Stimulated activated CD8-positive, alpha-beta memory T cell treated with anti-CD3 and anti-CD28 coated beads, Interleukin-12 subunit alpha, Interleukin-12 subunit beta, amount 100 ng/mL, for 24 hours (primary cell): ENCODE data around the gene KRTAP21-2.
"Not testable (repeated sequence)": the region's sequence is repeated elsewhere in the genome, so short reads cannot be mapped to it uniquely, and the experiment has no call there.

Source experiments
- DNase-seq: peaks from one replicate; pipeline ENCODE4 v3.0.0-alpha.2; 2020; ENCODE audit errors: extremely low read depth

KRTAP21-2 gene

DNA sequence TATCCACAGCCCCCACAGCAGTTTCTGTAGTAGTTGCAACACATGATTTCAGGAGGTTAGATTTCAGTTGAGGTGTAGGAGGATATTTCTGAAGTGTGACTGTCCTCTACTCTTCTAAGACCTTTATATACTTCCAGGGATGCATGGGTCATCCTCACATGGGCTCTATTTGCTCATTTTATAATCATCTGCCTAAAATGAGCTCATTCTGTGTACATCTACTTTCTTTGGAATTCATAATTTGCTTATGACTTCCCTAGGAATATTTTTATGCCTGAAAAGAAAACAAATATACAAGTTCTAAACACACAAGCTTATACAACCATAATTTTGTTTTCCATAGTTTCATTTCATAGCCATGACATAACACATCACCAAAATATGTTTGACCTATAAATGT is at the start of gene KRTAP21-2:
TSS of gene KRTAP21-2 (minus strand) at position 101 of the 400 bp plus-strand sequence. CDS start at position 44, 57 bp downstream.
- no peak for DNase-seq

DNA sequence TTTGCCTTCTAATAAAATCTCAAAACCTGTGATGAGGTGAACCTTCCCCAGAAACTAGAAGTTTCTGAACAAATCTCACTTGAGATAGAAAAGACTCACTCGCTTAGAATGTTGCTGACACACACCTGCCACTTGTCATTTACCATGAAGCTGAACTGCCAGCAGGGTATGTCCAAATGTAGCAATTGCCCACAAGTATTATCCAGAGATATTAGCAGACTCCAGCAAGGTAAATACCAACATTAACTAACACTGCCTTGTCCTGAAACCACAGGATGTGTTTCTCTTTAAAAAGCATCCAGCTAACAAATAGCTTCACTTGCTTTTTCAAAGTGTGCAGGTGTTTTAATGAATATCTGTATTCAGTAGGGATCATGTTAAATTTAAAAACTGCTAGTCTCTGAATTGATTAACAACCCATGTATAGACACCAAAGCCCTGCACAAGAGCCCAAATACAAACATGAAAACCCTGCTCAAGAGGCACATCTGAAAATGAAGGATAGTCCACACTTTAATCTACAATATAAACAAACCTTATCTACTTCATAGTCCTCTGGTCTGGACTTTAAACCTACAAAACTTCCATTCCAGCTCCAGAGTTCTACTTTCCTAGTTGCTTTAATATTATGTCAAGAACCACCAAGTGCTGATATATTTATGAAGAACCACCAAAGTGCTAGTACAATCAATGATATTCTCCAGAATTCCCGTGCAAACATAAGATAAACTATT is 46.7 kb upstream of the KRTAP21-2 start:
- DNase-seq = no peak

DNA sequence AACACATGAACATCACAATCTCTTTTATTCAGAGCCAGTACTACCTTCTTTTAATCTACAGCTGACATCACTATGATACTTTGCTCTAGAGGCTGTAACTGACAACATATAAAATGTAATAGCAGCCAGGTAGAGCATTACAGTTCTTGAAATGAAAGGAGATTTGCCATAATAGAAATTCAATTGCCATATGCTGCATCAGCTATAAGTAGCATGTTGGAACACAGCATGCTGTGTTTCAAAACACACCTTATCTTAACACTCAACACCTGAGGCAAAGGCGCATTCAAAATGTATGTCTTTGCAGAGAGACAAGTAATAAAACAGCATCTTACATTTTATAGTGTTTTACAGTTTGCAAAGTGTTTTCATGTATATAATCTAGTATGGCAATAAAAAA is 32.2 kb upstream of the KRTAP21-2 start:
- DNase-seq = no peak

DNA sequence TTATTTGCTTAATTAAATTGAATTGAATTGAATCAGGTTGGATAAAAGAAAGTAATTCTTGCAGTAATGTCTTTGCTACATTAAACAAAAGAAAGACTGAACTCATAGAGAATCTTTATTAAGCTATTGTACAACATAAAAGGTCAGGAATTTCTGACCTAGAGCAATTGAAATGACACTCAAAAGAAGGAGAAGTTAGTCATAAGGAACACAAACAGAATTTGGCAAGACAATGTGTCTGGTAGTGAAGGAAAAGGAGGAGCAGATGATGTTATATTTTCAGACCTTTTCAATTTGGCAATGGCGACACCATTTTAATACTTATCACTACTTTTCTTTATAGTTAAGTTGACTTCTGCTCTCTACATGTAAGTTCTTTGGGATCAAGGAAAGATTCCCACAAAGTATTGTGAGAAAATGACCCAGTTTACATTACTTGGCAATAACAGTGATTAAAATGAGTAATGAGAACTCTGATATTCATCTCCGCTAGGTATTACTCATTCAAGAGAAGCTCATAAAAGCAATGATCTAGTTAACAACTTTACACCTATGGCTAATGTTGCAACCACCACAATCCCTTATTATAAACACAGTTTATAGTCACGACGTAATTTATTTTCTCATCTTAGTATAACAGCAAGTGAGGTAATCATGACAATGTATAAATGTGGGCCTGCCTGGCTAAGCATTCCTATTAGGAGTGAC is 22.8 kb upstream of the KRTAP21-2 start:
- no peak for DNase-seq

DNA sequence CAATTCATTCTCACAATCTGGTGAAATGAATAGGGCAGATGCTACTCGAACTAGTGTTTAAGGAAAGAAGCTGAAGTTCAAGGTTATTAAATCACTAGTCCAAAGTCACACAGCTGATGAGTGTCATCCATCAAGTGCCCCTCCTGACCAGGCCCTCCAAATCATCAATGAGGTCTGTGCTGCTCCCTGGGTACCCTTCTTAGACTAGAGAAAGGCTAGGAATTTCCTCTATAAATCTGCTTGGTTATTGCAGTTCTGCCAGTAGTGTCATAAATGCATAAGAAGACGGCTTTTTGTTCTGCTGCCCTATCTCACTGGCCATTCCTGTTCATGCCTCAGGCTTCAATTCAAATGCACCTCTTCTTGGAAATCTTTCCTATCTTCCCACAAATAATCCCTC is 13.7 kb upstream of the KRTAP21-2 start:
- DNase-seq = no peak

DNA sequence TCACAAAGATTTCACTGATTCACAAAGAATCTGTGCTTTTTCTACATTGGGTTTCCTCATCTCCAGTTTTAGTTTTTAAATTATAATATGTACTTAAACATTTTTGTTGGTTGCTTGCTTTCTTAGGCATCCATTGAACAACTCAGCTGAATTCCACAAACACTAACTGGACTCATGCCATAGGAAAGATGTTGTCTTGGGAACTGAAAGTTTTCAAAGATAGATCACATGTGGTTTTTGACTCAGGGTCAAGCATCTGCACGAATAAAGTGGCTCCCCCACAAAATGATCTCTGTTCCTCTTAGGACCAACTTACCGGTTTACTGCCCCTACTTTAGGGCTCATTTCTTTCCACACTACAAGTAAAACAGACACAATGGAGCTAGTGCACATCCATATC is 11.2 kb upstream of the KRTAP21-2 start:
- no peak for DNase-seq

DNA sequence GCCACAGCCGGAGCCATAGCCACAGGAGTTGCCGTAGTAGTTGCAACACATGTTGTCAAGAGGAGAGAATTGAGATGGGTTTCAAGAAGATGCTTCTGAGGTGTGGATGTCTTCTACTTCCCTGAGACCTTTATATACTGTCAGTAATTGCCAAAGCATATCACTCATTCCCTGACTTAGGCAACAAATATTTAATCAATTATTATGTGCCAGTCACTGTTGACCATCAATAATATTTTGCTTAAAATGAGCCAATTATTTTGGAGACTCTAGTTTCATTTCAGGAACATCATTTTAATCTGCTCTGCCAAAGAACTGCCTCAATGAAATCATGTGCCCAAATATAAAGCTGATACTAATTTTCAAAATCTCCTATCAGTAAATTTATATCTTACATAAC is 8.3 kb upstream of the KRTAP21-2 start, which contains the start of gene KRTAP21-1:
TSS of gene KRTAP21-1 (minus strand) at position 101 of the 400 bp plus-strand sequence. CDS start at position 51, 50 bp downstream.
- not testable (repeated sequence) for DNase-seq

DNA sequence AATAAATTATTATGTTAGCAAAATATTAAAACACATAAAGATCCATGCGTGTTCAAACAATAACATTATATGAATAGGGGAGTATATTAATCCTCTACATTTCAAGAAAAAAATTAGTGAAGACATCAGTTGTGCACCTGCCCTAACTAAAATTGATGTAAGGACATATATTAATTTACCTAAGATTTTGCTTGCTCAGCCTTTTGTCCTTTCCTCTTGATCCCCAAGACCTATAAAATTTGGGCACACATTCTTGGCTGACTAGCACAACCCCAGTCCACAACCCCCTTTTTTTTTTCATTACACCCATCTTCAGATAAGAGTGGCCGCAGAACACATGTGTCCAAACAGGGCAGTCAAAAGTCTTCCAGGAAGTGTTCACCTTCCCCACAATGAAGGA is 6.6 kb downstream of the KRTAP21-2 start:
- DNase-seq = no peak

DNA sequence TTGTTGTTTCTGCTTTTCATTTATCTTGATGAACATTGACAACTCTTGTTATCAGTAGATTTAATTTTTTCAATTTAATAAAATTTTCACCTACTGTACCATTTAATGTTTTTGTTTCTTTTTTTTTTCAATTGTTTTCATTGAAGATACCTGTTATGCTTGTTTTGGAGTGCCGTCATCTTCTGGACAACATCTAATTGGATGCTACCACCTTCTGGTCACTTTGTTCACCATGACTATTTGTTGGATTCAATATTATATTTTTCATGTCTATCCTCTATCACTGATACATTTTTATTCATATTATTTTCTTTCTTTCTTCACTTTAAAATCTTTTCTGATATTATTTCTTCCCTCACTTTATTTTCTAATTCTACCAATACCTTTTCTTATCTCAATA is 14.0 kb downstream of the KRTAP21-2 start:
- no peak for DNase-seq

DNA sequence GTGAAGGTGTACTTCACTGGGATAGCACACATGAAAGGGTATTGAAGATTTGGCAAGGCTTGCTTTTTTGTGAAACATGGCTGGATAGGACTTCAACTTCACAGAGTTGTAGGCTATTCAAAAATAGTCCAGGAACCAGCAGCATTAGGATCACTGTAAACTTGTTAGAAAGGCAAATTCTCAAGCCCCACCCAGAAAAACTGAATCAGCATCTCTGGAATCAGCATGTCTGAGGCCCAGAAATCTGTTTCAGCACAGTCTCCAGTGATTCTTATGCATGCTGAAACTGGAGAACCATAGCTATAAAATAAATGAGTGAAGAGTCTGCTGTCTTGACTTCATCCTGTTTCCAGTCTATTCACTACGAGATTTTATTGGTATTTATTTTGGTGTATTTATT is 20.3 kb downstream of the KRTAP21-2 start:
- DNase-seq = no peak

DNA sequence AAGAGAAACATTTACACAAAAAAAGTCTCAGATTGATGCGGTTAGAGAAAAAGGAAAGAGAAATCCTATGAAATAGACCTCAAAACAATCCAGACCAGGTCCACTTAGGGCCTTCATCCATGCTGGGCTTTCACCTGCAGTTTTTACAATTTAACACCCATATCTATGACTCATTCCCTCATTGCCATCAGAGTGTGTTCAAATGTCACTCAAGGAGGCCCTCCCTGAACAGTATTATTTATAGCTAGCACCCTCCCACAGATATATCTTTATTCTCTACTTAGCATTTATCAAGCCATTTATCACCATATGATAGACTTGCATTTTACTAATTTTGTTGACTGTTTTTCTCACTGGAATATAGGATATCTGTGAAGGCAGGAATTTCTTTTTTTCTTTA is 27.7 kb downstream of the KRTAP21-2 start:
- DNase-seq = no peak

DNA sequence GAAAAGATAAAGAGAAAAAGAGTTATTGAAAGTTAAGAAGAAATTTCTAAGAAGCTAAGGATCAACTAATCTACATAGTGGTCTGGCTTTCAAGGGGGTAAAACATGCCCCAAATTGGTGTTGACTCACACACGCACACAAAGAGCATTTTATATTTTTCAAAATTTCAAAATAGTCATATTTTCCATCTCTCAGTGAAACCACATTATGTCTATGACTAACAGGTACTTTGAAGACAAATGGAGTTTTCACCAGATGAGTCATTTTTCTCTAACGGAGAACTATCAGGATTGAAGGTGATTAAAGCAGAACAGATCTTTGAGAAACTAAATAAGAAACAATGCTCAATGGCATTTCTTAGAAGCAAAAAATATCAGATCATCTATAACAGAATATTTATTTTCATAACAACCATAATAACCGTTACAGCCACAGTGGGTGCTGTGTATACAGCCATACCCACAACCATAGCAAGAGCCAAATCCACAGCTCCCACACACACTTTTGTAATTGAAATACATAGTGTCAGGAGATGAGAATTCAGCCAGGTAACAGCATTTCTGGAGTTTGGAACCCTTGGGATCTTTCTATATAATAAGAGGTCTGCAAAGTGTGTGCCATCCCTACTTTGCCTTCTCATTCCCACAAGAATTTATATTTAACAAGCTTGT is 28.7 kb downstream of the KRTAP21-2 start, which contains the start of gene KRTAP21-3:
TSS of gene KRTAP21-3 (minus strand) at position 539 of the 671 bp plus-strand sequence. CDS start at position 521, 18 bp downstream.
- no peak for DNase-seq

DNA sequence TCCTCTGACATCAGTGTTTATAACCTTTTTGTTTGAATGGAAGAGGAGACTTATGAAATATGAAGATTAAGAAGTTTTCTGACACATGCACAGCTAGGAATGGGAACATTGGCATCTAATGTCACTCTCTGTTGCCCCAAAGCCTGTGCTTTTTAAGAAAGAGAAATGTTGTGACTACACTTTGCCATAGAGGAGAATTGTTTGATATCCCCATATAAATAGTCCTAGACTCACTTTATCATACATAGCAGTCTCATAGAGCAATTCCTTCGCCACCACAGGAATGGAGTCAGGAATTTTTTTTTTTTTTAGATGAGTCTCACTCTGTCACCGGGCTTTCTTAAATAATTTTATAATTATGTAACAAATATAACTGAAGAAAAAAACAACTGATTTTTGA is 30.0 kb downstream of the KRTAP21-2 start:
- DNase-seq = no peak

DNA sequence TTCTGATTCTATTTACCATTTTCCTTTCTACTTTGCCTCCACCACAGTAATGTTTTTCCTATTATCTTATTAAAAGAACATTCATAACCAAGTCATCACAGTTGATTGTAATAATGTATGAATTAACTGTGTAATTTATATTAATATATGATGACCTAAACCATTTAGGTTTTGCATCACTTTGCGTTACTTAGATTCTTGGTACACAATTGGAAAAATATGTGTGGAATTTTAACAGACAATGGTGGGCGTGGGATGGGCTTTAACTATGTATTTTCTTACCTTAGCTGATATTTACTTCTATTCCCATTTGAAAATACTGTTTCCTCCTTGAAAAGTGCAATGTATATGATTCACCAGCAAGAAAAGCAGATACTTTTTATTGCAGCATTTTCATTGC is 32.1 kb downstream of the KRTAP21-2 start:
- no peak for DNase-seq

DNA sequence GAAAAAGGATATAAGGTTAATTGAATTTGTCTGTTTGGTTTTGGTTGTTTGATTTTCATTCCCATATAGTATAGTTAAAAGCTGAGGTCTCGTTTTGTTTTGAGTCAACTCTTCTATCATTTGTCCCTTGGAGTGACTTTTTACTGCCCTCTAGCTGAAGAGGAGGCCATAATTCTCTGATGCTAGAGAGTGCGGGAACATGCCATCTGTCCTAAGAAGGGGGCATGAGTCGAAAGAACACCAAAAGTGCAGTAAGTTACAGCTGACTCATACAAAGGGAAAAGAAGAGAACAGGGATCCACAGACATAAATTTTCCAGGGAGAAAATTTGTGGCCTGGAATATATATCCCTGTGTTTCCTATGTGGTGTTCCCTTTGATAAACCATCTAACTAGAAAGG is 32.6 kb downstream of the KRTAP21-2 start:
- DNase-seq = no peak

DNA sequence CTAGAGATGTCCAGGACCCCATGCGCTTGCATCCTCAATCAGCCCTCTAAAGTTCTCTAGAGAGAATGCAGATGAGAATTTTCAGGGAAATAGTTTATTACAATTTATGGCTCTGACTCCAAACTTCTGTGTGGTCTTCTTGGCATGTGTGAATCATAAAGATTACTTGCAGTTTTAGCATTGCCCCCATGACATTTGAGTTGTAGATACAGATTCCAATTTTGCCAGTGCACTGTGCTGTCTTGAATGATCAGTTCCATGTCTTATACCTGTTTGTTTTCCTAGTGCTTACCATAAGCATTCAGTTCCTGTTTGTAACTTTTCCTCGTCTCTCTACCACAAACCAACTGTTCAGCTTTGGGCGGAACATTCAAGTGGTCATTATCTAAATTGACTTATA is 33.3 kb downstream of the KRTAP21-2 start:
- DNase-seq = no peak

DNA sequence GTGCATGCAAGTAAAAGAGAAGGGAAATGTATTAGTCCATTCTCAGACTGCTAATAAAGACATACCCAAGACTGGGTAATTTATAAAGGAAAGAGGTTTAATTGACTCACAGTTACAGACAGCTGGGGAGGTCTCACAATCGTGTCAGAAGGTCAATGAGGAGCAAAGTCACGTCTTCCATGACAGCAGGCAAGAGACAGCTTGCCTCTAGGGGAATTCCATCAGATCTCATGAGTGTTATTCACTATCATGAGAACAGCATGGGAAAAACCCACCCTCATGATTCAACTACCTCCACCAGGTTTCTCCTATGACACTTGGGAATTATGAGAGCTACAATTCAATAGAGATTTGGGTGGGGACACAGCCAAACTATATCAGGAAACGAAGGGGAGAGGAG is 36.6 kb downstream of the KRTAP21-2 start:
- DNase-seq = no peak

DNA sequence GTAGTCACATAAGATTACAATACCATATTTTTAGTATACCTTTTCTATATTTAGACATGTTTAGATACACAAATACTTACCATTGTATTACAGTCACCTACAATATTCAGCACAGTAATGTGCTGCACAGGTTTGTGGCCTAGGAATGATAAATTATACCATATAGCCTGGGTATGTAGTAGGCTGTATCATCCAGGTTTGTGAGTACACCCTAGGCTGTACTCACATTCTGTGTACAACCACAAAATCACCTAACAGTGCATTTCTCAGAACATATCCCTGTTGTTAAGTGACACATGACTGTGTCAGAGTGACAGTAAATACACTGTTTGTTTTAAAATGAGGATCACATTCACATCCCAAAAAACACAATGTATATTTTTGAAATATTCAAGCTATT is 39.6 kb downstream of the KRTAP21-2 start:
- DNase-seq = no peak
